ACC112 (cell line): ENCODE measurements around the gene GOLGA8H.
A peak's percentile ranks its signal among the peaks of the same experiment; 100 is the strongest.
"Not testable (repeated sequence)": the region's sequence is repeated elsewhere in the genome, so short reads cannot be mapped to it uniquely, and the experiment has no call there.

Experiments used
- H2AFZ ChIP-seq: fragments of 200-600 bp; sonication (generic); one replicate; pipeline ENCODE4 v1.6.0; 2017; ENCODE audit warnings: antibody characterized with exemption, low read length; ENCODE audit not compliant: unreplicated experiment
- H3K27ac ChIP-seq: fragments of 200-600 bp; sonication (generic); 2 replicates; pipeline ENCODE4 v1.5.1; 2014; ENCODE audit warnings: low read depth, mild to moderate bottlenecking, antibody characterized with exemption, low read length, moderate library complexity
- H3K27me3 ChIP-seq: fragments of 200-600 bp; sonication (generic); 2 replicates; pipeline ENCODE4 v1.6.1; 2014; ENCODE audit warnings: mild to moderate bottlenecking, antibody characterized with exemption, low read length, moderate library complexity, mixed read lengths; ENCODE audit not compliant: insufficient read depth
- H3K36me3 ChIP-seq: fragments of 200-600 bp; sonication (generic); 2 replicates; pipeline ENCODE4 v1.6.1; 2016; ENCODE audit warnings: mild to moderate bottlenecking, antibody characterized with exemption, low read length, moderate library complexity, mixed read lengths; ENCODE audit not compliant: insufficient read depth
- H3K4me1 ChIP-seq: fragments of 200-600 bp; sonication (generic); one replicate; pipeline ENCODE4 v1.6.1; 2016; ENCODE audit warnings: low read length, mixed read lengths; ENCODE audit not compliant: insufficient read depth, unreplicated experiment, control insufficient read depth
- H3K4me3 ChIP-seq: fragments of 200-600 bp; sonication (generic); 2 replicates; pipeline ENCODE4 v1.5.1; 2014; ENCODE audit warnings: mild to moderate bottlenecking, low read depth, low read length
- H3K79me2 ChIP-seq: fragments of 200-600 bp; sonication (generic); one replicate; pipeline ENCODE4 v1.6.0; 2016; ENCODE audit warnings: low read length; ENCODE audit not compliant: control insufficient read depth, unreplicated experiment, insufficient read depth

The GOLGA8H gene

DNA sequence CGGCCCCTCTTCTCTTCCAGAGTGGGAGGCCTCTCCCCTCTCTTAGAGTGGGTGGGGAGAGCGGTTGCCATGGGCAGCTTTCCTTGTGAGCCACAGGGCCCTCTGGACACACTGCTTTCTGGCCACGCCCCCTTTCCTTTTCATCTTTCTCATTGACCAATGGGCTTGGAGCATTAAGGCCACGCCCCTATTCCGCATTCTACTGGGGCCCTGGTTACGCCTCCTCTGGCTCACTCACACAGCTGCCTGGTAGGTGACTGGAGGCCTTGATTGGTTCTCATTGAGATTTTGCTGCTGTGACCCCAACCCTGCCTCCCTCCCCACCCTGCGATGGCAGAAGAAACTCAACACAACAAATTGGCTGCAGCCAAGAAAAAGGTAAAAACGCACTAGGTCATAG, at the start of gene GOLGA8H:
Gene GOLGA8H (plus strand): TSS at position 233 of the 400 bp plus-strand sequence. CDS start 98 bp downstream, at position 331.
- H3K27ac ChIP-seq, H3K4me1 ChIP-seq, H3K27me3 ChIP-seq, H3K36me3 ChIP-seq, H3K79me2 ChIP-seq, H3K4me3 ChIP-seq, H2AFZ ChIP-seq: not testable (repeated sequence)

- H3K27me3 ChIP-seq, H3K4me1 ChIP-seq, H3K27ac ChIP-seq, H3K4me3 ChIP-seq, H3K36me3 ChIP-seq, H3K79me2 ChIP-seq, H2AFZ ChIP-seq: not testable (repeated sequence)
These were observed 36.9 kb upstream of the GOLGA8H start for GRCh38 chr15:30566949-30567348.

- not testable (repeated sequence) for H2AFZ ChIP-seq, H3K36me3 ChIP-seq, H3K4me1 ChIP-seq, H3K4me3 ChIP-seq, H3K79me2 ChIP-seq, H3K27me3 ChIP-seq, H3K27ac ChIP-seq
These were observed 30.8 kb upstream of the GOLGA8H start for GRCh38 chr15:30573012-30573491.

DNA sequence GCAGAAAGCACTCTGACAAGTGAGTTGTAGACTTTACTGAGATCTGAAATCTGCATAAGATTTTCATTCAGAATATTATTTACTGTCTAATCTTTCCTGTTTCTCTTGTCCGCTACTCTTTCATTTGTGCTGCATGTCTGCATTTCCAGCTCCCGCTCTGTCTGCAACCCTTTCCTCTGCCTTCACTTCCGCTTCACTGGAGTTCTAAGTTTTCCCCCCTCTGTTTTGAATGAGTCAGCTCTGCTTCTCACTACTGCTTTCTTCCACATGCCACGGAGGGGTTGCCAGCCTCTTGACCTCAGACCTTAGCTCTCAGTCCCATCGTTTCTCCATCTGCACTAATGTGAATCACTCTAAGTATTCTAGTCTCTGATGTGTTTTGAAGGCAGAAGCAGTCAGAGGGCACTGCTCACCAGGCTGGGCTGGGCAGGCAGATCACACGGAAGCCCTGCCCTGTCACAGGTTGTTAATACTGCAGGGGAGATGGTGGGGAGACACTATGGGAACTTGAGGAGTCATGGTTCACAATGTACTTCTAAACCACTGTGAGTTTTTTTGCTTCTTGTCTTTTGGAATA, 24.3 kb upstream of the GOLGA8H start:
- not testable (repeated sequence) for H3K27ac ChIP-seq, H3K36me3 ChIP-seq, H3K4me3 ChIP-seq, H3K79me2 ChIP-seq, H3K27me3 ChIP-seq, H2AFZ ChIP-seq, H3K4me1 ChIP-seq

DNA sequence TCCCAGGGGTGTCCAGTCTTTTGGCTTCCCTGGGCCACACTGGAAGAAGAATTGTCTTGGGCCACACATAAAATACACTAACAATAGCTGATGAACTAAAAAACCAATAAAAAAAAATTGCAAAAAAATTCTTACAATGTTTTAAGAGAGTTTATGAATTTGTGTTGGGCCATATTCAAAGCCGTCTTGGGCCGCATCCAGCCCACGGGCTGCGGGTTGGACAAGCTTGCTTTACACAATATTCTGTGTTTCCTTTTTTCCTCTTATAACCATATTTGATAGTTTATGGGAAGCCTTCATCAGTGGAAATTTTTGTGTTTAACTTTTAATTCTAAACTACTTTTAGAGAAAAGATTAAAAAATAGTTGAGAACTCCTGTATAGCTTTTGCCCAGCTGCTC, 23.1 kb upstream of the GOLGA8H start:
- H3K4me3 ChIP-seq, H3K36me3 ChIP-seq, H3K27ac ChIP-seq, H3K27me3 ChIP-seq, H3K79me2 ChIP-seq, H3K4me1 ChIP-seq, H2AFZ ChIP-seq: not testable (repeated sequence)

DNA sequence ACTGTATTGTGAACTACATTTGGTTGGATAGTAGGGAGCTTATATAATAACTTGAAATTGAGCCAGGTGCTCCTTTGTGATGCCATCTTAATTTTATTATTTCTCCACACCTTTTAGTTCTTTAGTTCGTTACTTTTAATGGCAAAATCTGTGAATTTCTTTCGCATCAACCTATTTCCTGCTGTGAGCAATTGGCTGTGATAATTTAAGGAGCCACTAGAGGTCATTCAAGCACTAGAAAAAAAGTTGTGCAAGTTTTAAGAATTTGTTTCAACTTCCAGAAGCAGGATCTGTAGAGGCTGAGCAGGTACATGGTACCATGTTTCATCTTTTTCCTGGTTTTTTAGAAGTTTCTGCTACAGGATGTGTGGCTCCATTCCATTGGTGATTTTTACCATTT, 4.9 kb upstream of the GOLGA8H start:
- H3K4me1 ChIP-seq, H3K4me3 ChIP-seq, H2AFZ ChIP-seq, H3K36me3 ChIP-seq, H3K79me2 ChIP-seq, H3K27ac ChIP-seq, H3K27me3 ChIP-seq: not testable (repeated sequence)

DNA sequence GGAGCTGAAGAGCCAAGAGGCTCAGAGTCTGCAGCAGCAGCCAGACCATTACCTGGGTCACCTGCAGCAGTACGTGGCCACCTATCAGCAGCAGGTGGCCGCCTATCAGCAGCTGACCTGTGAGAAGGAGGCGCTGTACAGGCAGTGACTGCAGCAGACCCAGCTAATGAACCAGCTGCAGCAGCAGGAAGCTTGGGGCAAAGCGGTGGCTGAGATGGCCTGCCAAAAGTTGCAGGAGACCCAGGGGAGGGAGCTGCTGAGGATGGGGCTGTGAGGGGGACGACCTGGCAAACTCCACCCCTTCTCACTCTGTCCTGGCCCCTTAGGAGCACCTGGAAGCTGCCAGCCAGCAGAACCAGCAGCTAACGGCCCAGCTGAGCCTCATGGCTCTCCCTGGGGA, 8.4 kb downstream of the GOLGA8H start:
- not testable (repeated sequence) for H3K4me1 ChIP-seq, H3K36me3 ChIP-seq, H3K27me3 ChIP-seq, H3K27ac ChIP-seq, H3K4me3 ChIP-seq, H3K79me2 ChIP-seq, H2AFZ ChIP-seq

DNA sequence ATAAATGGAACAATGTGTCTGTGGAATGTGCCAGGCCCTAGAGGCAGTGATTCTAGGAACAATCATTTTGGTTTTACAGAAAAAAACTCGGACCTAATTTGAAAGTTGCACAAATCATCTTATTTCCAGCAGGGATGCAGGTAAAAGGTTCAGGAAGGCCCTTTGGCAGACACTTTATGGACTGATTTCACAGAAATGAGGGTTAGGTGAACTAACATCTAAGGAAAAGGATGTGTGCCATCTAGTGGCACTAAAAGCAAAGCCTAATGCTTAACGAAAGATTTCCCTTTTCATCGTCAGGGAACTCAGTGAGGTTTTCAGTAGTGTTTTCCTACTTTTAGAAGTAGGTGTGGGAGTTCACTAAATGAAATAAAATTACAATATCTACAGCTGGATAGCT, 17.5 kb downstream of the GOLGA8H start:
- not testable (repeated sequence) for H2AFZ ChIP-seq, H3K79me2 ChIP-seq, H3K36me3 ChIP-seq, H3K27ac ChIP-seq, H3K27me3 ChIP-seq, H3K4me3 ChIP-seq, H3K4me1 ChIP-seq

DNA sequence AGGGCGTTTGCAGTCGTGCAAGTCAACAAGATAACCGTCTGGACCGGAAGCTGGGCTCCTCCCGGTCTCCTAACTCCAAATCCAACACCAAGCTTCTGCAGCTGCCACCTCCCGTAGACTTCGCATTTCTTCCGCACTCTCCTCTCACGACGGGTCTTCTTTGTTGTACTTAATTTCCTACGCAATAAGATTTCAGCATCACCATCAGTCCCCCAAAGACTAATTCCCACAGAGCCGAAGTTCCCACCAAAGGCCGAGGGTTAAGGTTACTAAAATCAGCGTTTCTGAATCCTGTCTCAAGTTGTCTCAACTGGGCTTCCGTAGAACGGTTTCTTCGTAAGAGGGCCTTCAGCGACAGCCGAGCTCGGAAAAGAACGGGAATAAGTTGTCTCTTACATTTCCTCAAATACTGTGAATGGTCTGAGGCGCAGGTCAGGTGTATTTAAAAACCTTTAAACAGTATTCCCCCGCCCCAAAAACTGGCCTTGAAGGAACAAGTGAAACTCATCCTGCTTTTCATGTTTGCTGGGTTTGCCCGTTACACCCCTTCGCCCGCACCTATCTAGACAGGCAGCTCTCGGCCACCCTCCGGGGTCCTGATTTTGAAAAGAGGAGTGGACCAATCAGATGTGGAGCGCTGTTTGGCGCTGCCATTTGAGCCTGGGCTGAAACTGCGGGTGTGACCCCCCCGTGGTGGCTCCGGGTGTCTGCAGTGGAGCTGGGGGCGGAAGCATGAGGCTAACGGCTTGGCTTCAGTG, 21.8 kb downstream of the GOLGA8H start, which contains the start of gene ARHGAP11B:
Gene ARHGAP11B (plus strand): TSS at position 693 of the 758 bp plus-strand sequence.
- Histone ChIP-seq H3K27ac (peak within 1 kb of the TSS; percentile 95), H3K79me2 (peaks cover 40% of the 10 kb centered on the region), H3K4me3 (peak within 1 kb of the TSS; percentile 82), H2AFZ (peak within 1 kb of the TSS; percentile 89)
- H3K27me3 ChIP-seq, H3K4me1 ChIP-seq, H3K36me3 ChIP-seq: not testable (repeated sequence)

- peak overlapping the region; percentile 77 for H2AFZ ChIP-seq
These were observed 22.4 kb downstream of the GOLGA8H start for GRCh38 chr15:30626194-30626565.

DNA sequence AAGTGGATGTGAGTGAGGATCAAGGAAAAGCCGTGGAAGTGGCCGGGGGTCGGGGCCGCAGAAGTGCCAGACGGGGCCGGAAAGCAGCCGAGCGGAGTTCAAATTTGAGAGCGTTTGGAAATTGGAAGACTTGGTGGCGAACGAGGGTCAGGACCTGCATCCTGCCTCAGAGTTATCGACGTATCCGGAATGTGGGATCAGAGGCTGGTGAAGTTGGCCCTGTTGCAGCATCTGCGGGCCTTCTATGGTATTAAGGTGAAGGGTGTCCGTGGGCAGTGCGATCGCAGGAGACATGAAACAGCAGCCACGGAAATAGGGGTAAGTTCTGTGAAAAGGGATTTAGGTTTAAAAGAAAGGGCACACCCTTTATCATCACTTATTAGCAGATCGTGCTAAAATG, 22.8 kb downstream of the GOLGA8H start:
- Histone ChIP-seq H2AFZ (peak overlapping the region; percentile 25), H3K79me2 (peaks cover 40% of the 10 kb centered on the region), H3K4me3 (peak overlapping the region; percentile 82), H3K27ac (peak overlapping the region; percentile 95)
- not testable (repeated sequence) for H3K36me3 ChIP-seq, H3K4me1 ChIP-seq, H3K27me3 ChIP-seq

More at GRCh38 chr15:30626194-30626565, 22.4 kb downstream of the GOLGA8H start:
- H3K79me2 ChIP-seq, result peaks cover 40% of the 10 kb centered on the region
- not testable (repeated sequence) for H3K36me3 ChIP-seq, H3K27me3 ChIP-seq, H3K4me1 ChIP-seq
- peak overlapping the region; percentile 95 for H3K27ac ChIP-seq
- peak overlapping the region; percentile 82 for H3K4me3 ChIP-seq
